ENCODE results near the gene CIT.

Gene CIT

GRCh38 chr12:119744900-119745606, 132.1 kb downstream of the CIT start:
- peaks cover 14% of the 10 kb centered on the region; the same call in 1 of the 2 replicates for H3K9me3 ChIP-seq (ENCODE audit: low read length)
- H3K27ac ChIP-seq (ENCODE audit: low read depth, low read length, poor library complexity, severe bottlenecking), result no peak overlapping the region
- H3F3A ChIP-seq (ENCODE audit: insufficient read depth, low read length), result no peaks in the 10 kb centered on the region
- no peaks in the 10 kb centered on the region for H3K9me2 ChIP-seq (ENCODE audit: low read depth, low read length)
- peaks cover 80% of the 10 kb centered on the region for H3K36me3 ChIP-seq (ENCODE audit: insufficient read depth, low read length)
- no peaks in the 10 kb centered on the region for H3K79me2 ChIP-seq (ENCODE audit: insufficient read depth, low read length)
- H3K9ac ChIP-seq (ENCODE audit: low read length), result no peak overlapping the region
- H3K4me2 ChIP-seq (ENCODE audit: low read length), result no peak overlapping the region
- H3K4me3 ChIP-seq (ENCODE audit: low read depth, low read length, poor library complexity, severe bottlenecking), result no peak overlapping the region
- no peaks in the 10 kb centered on the region for H3K4me1 ChIP-seq (ENCODE audit: insufficient read depth, low read length, severe bottlenecking)
- H2AFZ ChIP-seq (ENCODE audit: low read length), result no peak overlapping the region
- H3K27me3 ChIP-seq (ENCODE audit: insufficient read depth, low read length), result no peaks in the 10 kb centered on the region
- no peaks in the 10 kb centered on the region for H4K20me1 ChIP-seq (ENCODE audit: insufficient read depth, low read length)
- TF ChIP-seq EZH2 (IDR thresholded peaks at IDR 0.05; ENCODE audit: borderline replicate concordance, low read length) (no peak), CTCF (IDR thresholded peaks at IDR 0.05; ENCODE audit: low read length) (no peak)

GRCh38 chr12:119742700-119743099, 134.4 kb downstream of the CIT start:
- Histone ChIP-seq H4K20me1 (ENCODE audit: insufficient read depth, low read length) (no peaks in the 10 kb centered on the region), H3K9ac (ENCODE audit: low read length) (no peak overlapping the region), H3K27ac (ENCODE audit: low read depth, low read length, poor library complexity, severe bottlenecking) (no peak overlapping the region), H3K4me1 (ENCODE audit: insufficient read depth, low read length, severe bottlenecking) (no peaks in the 10 kb centered on the region), H2AFZ (ENCODE audit: low read length) (no peak overlapping the region), H3K9me3 (ENCODE audit: low read length) (peaks cover 14% of the 10 kb centered on the region; the same call in 1 of the 2 replicates), H3K4me2 (ENCODE audit: low read length) (no peak overlapping the region), H3K27me3 (ENCODE audit: insufficient read depth, low read length) (no peaks in the 10 kb centered on the region), H3K9me2 (ENCODE audit: low read depth, low read length) (no peaks in the 10 kb centered on the region), H3F3A (ENCODE audit: insufficient read depth, low read length) (no peaks in the 10 kb centered on the region), H3K4me3 (ENCODE audit: low read depth, low read length, poor library complexity, severe bottlenecking) (no peak overlapping the region), H3K36me3 (ENCODE audit: insufficient read depth, low read length) (peaks cover 60% of the 10 kb centered on the region), H3K79me2 (ENCODE audit: insufficient read depth, low read length) (no peaks in the 10 kb centered on the region)
- TF ChIP-seq EZH2 (IDR thresholded peaks at IDR 0.05; ENCODE audit: borderline replicate concordance, low read length) (no peak), CTCF (IDR thresholded peaks at IDR 0.05; ENCODE audit: low read length) (no peak)

GRCh38 chr12:119740830-119741229, 136.3 kb downstream of the CIT start:
- H3F3A ChIP-seq (ENCODE audit: insufficient read depth, low read length), result no peaks in the 10 kb centered on the region
- H3K9me3 ChIP-seq (ENCODE audit: low read length), result peaks cover 8% of the 10 kb centered on the region; the same call in 1 of the 2 replicates
- H3K27ac ChIP-seq (ENCODE audit: low read depth, low read length, poor library complexity, severe bottlenecking), result no peak overlapping the region
- no peak overlapping the region for H3K9ac ChIP-seq (ENCODE audit: low read length)
- TF ChIP-seq CTCF (IDR thresholded peaks at IDR 0.05; ENCODE audit: low read length) (no peak), EZH2 (IDR thresholded peaks at IDR 0.05; ENCODE audit: borderline replicate concordance, low read length) (no peak)
- H3K79me2 ChIP-seq (ENCODE audit: insufficient read depth, low read length), result no peaks in the 10 kb centered on the region
- H3K4me2 ChIP-seq (ENCODE audit: low read length), result no peak overlapping the region
- no peak overlapping the region for H2AFZ ChIP-seq (ENCODE audit: low read length)
- no peaks in the 10 kb centered on the region for H4K20me1 ChIP-seq (ENCODE audit: insufficient read depth, low read length)
- H3K27me3 ChIP-seq (ENCODE audit: insufficient read depth, low read length), result no peaks in the 10 kb centered on the region
- H3K36me3 ChIP-seq (ENCODE audit: insufficient read depth, low read length), result peaks cover 52% of the 10 kb centered on the region
- no peak overlapping the region for H3K4me3 ChIP-seq (ENCODE audit: low read depth, low read length, poor library complexity, severe bottlenecking)
- no peaks in the 10 kb centered on the region for H3K4me1 ChIP-seq (ENCODE audit: insufficient read depth, low read length, severe bottlenecking)
- no peaks in the 10 kb centered on the region for H3K9me2 ChIP-seq (ENCODE audit: low read depth, low read length)

Data from OCI-LY1 (cell line).